ENCODE results near the gene GPR26.

DNA sequence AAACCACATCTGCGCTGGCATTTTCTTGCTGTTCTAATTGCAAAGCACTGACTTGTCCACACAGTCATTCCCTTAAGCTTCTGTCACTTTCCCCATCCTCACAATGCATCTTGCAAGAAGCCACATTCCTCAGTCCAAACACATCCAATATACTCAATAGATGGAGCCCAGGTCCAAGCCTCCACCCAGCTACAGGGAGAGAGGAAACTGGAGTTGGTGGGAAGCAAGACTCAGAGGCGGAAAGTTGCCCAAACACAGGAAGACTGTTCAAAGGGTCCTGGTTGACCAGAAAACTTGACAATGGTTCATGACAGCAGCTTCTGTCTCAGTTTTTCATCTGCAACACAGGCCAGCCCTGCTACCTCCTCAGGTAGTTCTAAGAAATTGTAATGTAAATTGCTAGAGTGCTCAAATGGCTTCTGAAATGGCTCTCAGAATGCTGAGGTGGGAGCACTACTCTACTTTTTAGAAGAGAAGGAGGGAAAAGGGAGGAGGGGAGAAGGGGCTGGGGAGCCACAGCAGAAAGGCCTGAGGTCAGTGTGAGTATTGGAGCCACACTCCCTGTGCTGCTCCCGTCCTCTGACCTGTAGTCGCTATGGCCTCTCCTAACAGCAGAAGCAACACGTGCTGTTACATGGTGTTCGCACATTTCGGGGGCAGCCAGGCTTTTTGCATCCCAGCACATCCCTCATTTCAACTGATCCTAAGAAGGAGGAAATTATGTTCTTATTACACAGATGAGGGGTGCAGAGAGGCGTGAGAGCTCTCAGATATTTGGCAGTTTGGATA lies 46.9 kb upstream of the GPR26 start:
- TF ChIP-seq, protein P1, sequence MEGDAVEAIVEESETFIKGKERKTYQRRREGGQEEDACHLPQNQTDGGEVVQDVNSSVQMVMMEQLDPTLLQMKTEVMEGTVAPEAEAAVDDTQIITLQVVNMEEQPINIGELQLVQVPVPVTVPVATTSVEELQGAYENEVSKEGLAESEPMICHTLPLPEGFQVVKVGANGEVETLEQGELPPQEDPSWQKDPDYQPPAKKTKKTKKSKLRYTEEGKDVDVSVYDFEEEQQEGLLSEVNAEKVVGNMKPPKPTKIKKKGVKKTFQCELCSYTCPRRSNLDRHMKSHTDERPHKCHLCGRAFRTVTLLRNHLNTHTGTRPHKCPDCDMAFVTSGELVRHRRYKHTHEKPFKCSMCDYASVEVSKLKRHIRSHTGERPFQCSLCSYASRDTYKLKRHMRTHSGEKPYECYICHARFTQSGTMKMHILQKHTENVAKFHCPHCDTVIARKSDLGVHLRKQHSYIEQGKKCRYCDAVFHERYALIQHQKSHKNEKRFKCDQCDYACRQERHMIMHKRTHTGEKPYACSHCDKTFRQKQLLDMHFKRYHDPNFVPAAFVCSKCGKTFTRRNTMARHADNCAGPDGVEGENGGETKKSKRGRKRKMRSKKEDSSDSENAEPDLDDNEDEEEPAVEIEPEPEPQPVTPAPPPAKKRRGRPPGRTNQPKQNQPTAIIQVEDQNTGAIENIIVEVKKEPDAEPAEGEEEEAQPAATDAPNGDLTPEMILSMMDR (conservative IDR thresholded peaks at IDR 0.05; ENCODE audit: low read depth, low read length): no peak
- no peak for TF ChIP-seq POLR2A (IDR thresholded peaks at IDR 0.05; ENCODE audit: low read depth, low read length)

All from IMR-90 (cell line).